GM21825 (cell line): ENCODE data around the gene TP53INP2.
"Not testable (repeated sequence)": the region's sequence is repeated elsewhere in the genome, so short reads cannot be mapped to it uniquely, and the experiment has no call there.

ENCODE experiments used
- ATAC-seq: cut with Tn5 transposase; IDR thresholded peaks from one replicate; pipeline ENCODE4 v1.9.1; 2021; ENCODE audit warnings: mild to moderate bottlenecking, moderate library complexity; ENCODE audit not compliant: unreplicated experiment

Gene TP53INP2, protein sequence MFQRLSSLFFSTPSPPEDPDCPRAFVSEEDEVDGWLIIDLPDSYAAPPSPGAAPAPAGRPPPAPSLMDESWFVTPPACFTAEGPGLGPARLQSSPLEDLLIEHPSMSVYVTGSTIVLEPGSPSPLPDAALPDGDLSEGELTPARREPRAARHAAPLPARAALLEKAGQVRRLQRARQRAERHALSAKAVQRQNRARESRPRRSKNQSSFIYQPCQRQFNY

DNA sequence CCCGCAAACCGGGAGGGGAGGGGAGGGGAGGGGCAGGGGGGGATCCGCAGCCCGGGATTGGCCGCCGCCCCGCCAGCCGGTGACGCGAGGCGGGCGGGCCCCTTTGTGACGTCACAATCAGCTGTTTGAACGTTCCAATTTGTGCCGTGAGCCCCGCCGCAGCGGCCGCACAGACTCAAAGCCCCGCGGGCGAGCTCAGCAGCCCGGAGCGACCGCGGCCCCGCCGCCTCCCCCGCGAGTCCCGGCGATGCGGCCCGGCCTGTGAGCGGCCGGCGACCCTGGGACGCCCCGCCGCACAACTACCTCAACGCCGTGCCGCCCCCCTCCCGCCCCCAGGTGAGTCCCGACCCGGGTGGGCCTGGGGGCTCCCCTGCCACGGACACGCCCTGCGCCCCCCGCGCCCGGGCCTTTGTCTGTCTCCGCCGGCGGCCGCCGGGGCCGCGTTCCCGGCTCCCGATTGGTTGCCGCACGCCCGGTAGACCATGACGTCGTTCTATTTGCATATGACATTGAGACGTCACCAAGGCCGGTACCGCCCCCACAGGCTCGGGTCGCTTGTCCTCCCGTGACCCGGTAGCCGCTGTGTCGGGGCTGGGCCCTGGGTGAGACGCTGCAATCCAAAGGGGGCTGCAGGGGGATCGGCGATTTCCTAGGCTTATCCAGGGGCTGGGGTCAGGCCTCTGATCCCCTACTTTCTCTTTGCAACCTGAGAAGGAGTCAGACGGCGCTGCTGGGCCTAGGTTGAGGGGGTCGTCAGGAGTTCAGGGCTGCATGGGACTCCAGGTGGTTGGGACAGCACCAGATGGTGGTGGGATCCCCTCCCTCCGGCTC, at the start of gene TP53INP2:
Gene TP53INP2, plus strand, starts transcription at position 168 of the 831 bp plus-strand sequence. CDS start 4,396 bp downstream, outside the sequence.
- ATAC-seq, result peak; percentile 30

DNA sequence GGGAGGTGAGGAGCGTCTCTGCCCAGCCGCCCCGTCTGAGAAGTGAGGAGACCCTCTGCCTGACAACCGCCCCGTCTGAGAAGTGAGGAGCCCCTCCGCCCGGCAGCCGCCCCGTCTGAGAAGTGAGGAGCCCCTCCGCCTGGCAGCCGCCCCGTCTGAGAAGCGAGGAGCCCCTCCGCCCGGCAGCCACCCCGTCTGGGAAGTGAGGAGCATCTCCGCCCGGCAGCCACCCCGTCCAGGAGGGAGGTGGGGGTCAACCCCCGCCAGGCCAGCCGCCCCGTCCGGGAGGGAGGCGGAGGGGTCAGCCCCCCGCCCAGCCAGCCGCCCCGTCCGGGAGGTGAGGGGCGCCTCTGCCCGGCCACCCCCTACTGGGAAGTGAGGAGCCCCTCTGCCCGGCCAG, 45.5 kb upstream of the TP53INP2 start:
- not testable (repeated sequence) for ATAC-seq

DNA sequence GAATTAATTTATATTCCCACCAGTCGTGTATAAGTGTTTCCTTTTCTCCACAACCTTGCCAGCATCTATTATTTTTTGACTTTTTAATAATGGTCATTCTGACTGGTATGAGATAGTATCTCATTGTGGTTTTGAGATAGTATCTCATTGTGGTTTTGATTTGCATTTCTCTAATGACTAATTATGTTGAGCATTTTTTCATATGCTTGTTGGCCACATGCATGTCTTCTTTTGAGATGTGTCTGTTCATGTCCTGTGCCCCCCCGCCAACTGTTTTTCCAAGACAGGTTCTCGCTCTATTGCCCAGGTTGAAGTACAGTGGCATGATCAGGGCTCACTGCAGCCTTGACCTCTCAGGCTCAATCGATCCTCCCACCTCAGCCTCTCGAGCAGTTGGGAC, 42.3 kb upstream of the TP53INP2 start:
- ATAC-seq, result not testable (repeated sequence)

DNA sequence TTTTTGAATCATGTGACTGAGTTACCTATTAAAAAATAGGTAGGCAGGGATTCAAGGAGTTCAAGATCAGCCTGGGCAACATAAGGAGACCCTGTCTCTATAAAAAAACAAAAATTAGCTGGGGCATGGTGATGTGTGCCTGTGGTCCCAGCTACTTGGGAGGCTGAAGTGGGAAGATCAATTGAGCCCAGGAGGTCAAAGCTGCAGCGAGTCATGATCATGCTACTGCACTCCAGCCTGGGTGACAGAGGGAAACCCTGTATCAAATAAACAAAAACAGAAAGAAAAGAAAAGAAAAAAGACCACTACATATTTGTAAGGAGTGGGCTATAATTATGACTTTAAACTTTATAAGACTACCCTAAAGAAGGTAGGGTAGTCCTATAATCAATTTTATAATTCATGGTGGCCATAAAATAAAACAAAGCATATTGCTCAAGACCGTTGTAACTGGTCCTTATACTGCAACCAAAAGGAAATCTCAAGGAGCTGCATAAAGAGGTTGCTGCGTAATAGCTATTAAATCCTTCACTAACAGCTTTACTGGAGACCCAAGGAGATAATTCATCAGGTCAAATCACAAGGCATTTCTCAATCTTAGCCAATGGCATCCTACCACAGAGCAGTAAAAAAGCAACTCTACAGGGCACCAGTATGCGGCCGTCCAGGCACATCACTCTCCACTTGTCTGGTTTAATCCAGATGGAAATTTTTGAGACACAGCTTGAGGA, 40.8 kb upstream of the TP53INP2 start:
- ATAC-seq, result no peak

DNA sequence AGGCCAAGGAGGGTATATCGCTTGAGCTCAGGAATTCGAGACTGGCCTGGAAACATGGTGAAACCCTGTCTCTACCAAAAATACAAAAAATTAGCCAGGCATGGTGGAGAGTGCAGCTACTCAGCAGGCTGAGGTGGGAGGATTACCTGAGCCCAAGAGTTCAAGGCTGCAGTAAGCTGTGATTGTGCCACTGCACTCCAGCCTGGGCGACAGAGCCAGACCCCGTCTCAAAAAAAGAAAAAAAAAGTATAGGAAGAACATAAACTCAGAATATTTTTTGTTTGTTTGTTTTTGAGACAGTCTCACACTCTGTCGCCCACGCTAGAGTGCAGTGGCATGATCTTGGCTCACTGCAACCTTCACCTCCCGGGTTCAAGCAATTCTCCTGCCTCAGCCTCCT, 39.4 kb upstream of the TP53INP2 start:
- not testable (repeated sequence) for ATAC-seq

DNA sequence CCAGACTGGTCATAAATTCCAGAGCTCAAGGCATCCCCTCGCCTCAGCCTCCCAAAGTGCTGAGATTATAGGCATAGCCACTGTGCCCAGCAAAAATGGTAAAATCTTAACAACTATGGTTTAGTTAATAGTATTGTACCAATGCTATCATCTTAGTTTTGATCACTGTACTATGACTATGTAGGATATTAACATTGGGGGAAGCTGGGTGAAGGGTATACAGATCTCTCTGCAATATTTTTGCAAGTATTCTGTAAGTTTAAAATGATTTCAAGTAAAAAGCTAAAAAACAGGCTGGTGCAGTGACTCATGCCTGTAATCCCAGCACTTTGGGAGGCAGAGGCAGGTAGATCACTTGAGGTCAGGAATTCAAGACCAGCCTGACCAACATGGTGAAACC, 35.0 kb upstream of the TP53INP2 start:
- ATAC-seq, result no peak

DNA sequence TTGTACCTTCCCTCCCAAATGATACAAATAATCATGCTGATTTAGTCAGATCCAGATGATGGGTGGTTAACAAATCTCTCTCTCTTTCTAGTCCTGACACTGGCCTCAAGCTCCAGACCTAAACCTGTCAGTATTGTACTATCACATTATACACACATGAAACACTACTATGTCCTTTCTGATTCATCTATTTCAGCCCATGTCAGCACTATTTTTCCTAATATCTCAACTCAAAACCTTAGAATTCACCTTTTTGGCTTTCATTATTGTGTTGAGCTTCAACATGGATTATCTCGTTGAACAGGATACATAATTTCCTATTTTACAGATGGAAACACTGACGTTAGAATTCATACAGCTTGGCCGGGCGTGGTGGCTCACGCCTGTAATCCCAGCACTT, 30.7 kb upstream of the TP53INP2 start:
- ATAC-seq, result no peak

DNA sequence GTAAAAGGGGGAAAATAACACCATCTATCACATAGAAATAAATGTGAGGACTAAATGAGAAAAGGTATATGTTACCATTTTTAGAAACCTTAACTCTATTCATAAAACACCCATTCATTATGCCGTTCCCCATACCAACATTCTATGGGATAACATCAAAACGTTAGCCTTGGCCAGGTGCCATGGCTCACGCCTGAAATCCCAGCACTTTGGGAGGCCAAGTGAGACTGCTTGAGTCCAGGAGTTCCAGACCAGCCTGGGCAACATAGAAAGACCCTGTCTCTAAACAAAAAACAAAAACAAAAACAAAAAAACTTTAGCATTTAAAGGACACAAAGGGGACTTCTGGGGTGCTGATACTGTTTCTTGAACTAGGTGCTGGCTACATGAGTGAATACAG, 28.6 kb upstream of the TP53INP2 start:
- no peak for ATAC-seq

DNA sequence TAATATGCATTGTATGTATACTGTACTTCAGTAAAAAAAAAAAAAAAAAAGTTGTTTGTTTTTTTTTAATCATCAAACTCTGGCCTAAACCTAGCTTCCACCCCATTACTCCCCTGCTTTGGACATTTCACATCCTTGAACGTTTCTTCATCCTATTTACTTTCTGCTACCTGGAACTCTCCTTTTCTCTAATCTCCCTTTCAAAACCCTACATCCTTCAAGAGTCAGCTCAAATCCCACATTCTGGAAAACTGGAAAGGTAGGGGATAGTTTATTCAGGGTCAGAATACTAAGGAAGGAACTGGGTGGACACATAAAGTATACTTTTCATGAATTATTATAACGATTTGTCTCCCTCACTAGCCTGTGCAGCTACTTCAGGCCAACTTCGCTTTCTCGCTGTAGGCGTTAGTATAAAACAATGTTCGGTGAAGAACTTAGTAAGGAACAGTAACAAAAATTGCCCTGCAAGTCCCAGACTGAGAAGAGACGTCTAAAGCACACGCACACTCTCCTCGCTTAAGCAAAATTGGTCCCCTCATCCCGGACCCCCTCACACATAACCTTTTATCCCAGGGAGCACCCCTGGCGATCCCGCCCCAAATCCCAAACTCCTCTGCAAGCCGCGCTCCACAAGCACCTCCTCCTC, 28.0 kb upstream of the TP53INP2 start:
- ATAC-seq, result no peak

DNA sequence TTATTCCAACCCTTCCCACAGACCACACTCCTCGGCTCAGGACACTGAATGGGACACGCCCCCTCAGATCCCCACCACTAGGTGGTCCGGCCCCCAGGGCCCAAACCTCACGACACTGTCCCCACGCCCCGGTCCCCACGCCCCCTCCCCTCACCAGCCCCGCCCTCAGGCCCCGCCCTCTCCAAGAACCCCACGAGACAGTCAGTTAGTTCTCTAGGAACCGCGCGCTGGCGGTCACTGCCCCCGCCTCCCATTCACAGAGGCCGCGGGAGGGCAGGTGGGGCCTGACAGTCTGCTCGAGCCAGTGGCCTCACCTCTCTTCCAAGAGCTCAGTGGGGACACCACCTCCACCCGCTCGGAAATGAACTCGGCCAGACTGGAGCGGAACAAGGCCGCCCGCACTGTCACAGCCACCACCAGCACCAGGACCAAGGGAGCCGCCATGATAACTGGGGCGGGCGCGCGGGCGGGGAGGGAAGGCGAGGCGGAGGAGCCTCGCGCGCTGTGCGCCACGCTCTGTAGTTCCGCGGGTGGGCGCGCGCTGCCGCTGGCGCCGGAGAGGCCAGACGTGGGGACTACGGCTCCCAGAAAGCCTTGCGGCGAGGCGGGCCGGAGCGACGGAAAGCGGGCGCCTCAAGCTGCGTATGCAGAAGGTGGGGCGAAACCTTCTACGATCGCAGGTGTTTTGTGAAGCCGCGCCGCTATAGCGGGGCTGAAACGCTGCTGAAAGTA, 27.3 kb upstream of the TP53INP2 start, which contains the start of gene PIGU:
Gene PIGU, minus strand, starts transcription at position 451 of the 732 bp plus-strand sequence. Its CDS starts 7 bp downstream, at position 444.
- peak; percentile 94 for ATAC-seq

DNA sequence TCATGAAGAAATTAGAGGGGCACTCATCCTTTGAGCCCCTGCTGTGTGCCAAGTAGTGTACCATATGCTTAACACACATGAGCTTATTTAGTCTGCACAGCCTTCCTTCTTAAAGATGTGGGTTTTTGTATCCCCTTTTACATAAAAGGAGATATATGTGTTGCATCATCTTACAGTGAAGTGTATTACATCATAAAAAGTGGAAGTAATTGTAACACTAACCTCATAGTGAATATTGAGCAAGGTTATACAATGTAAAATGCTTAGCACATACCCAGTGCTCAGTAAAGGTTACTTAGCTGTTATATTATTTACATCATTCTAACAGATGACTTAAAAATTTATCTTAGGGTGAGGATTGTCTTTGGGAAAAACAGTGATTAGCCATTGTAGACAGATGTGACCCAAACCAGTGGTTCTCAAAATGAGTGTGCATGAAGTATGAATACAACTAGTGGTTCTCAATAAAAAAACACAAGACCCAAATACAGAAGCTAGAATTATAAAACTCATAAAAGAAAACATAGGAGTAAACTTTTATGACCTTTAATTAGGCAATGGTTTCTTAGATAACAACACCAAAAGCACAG, 23.5 kb upstream of the TP53INP2 start:
- no peak for ATAC-seq

DNA sequence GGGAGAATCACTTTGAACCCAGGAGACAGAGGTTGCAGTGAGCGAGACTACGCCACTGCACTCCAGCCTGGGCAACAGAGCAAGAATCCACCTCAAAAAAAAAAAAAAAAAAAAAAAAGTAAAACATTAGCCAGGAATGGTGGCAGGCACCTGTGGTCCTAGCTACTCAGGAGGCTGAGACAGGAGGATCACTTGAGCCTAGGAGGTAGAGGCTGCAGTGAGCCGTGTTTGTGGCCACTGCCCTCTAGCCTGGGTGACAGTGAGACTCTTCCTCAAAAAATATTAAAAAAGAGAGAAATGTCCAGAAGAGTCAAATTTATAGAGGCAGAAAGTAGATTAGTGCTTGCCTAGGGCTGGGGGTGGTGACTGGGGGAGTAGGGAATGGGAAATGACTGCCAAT, 20.5 kb upstream of the TP53INP2 start:
- ATAC-seq, result no peak

DNA sequence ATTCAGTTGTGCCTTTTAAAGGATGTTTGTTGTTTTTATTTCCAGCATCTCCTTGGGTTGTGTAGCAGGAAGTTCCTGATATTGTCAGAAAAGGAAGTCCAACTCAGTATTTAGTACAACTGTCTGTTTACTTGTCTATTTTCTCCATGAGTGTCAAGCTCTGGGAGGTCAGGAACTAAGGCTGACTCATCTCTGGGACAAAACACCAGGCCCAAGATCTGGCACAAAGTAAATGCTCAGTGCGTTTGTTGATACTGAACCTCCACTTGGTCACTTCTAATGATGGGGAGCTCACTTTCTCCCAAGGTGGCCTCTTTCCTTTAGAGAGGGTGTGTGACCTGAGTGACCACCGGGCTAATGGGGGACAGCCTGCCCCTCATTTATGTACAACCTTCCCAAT, 14.7 kb upstream of the TP53INP2 start:
- ATAC-seq, result no peak

DNA sequence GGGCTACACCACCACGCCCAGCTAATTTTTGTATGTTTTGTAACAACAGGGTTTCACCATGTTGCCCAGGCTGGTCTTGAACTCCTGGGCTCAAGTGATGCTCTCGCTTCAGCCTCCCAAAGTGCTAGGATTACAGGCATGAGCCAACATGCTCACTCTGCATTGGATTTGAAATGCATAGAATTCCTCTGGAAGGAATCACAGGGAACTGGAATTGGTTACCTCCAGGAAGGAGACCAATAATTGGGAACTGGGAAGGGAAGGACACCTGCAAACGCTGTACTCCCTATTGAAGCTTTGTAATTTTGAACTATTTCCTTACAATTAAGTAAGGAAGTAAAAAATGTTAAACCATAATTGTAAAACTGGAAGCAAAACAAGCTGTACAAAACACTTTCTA, 12.3 kb upstream of the TP53INP2 start:
- no peak for ATAC-seq

DNA sequence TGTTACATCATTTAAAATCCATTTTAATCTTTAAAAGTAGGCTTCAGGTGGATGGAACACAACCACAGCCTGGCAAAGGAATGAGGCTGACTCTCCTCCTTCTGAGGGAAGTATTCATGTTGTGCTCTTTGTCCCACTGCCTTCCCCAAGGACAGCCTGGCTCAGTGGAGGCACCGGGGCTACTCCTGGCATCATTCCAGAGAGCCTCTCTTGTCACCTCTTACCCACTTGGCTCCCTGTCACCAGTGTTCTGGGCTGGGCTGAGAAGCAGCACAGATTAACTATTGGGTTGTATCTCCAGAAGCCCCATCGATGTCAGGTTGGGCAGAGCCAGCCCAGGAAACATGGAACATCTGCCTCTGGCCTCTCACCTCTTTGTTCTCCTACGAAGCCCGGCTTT, 10.7 kb upstream of the TP53INP2 start:
- ATAC-seq, result no peak

DNA sequence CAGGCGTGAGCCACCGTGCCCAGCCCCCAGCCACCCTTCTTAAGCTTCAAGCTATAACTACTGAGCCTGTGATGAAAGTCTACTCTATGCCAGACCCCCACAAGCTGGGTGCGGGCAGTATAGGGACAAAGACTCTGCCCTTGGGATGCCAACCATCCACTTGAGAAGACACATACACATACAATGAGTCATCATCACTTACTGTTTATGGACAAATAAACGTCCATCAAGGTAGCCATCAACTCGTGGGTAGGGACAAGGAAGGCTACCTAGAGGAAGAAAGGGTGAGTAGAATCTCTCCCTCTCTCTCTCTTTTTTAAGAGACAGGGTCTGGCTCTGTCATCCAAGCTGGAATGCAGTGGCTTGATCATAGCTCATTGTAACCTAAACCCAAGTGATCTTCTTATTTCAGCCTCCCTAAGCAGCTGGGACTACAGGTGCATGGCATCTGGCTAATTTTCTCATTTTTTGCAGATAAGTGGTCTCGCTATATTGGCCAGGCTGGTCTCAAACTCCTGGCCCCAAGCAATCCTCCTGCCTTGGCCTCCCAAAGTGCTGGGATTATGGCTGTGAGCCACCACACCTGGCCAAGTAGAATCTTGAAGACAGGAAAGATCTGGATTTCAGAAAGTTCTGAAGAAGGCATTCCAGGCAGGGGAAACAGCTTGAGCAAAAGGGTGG, 2.6 kb upstream of the TP53INP2 start:
- no peak for ATAC-seq

DNA sequence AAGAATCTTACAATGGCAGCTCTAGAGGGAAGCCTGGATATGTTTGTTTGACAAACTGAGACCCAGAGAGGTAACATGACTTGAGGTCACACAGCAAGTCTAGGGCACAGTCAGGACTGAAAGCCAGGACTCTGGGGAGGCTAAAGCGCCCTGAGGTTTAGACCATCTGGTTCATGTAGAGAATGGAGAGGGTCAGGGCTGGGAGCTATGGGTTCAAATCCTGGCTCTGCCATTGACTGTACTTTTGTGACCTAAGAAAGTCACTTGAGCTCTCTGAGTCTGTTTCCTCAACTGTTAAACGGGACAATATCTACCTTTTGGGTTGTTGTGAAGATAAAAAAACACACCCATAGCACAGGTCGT, 1.1 kb upstream of the TP53INP2 start:
- ATAC-seq, result no peak

DNA sequence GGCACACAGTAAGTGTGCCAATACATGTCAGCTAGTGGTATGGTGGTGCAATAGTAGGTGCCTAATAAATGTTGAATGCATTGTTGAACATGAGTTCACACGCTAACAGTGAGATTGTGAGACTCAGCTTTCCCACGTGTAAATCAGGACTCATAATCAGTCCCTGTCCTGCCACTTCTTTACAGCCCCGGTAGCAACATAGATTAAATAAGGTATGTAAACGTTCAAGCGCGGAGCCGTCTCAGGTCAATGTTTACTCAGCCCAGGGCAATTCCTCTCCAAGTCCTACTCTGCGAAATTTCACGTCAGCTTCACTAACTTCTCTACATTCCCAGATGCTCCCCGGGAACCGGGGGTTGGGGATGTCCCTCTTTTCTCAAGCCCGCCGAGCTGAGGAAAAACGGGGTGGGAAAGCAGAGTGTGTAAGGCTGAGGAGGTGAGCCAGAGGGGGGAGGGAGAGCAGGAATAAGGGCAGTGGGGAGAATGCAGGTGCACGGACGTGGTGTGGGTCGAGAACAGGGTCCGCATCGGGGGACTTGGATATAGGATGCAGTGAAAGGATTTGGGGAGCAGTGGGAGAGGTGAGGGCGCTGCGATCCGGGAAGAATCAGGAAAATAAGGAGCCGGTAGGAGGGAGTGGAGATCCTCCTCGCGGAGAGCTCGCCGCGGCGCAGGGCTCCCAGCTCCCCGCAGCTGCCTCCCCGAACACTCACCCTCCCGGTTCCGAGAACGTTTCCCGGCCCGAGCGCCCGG, 544 bp upstream of the TP53INP2 start:
- no peak for ATAC-seq

DNA sequence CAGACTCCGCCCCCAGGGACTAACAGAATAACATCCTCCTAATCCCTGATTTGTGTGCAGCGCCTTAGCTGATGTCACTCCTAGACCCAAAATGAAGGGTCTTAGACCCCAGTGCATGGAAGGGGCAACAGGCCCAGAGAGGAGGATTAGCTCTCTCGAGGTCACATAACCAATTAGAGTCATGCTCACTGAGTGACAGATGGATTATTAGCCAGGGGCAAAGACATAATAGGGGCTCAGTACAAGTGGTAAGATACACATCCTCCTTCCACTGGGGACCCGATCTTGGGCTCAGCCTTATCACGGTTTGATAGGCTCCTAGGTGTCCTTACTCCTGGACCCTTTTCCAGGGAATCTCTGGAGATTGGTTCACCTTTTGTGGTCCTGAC, 858 bp downstream of the TP53INP2 start:
- ATAC-seq, result no peak
